Skeletal muscle tissue (tissue), 4 donors: ENCODE measurements around the gene ITPA. TPM values are rescaled to one million over a fixed set of nuclear protein-coding genes. Genes with fewer than 3 reads are reported as not detected.
A peak's percentile ranks its signal among the peaks of the same experiment; 100 is the strongest.

Experiments
- H3K27ac ChIP-seq: one replicate; pipeline ENCODE4 v1.7.0; 2013; ENCODE audit warnings: mild to moderate bottlenecking, low read depth, low read length, inconsistent platforms
- H3K27me3 ChIP-seq, 3 donors: one replicate each; pipeline ENCODE4 v1.7.0; 2013; ENCODE audit warnings: low read length in 3 of 3; ENCODE audit not compliant: control insufficient read depth in 3 of 3, insufficient read depth in 3 of 3
- H3K36me3 ChIP-seq, 3 donors: one replicate each; pipeline ENCODE4 v1.7.0; 2013; ENCODE audit warnings: low read length in 3 of 3; ENCODE audit not compliant: control insufficient read depth in 3 of 3, insufficient read depth in 3 of 3
- H3K4me1 ChIP-seq, 3 donors: one replicate each; pipeline ENCODE4 v1.7.0; 2013; ENCODE audit warnings: low read length in 3 of 3, mild to moderate bottlenecking in 3 of 3; ENCODE audit not compliant: control insufficient read depth in 3 of 3, insufficient read depth in 3 of 3
- H3K4me3 ChIP-seq, 3 donors: one replicate each; pipeline ENCODE4 v1.7.0; 2013; ENCODE audit warnings: low read length in 3 of 3
- H3K9ac ChIP-seq, 3 donors: one replicate each; pipeline ENCODE4 v1.7.0; 2013; ENCODE audit warnings: low read length in 3 of 3, mild to moderate bottlenecking in 3 of 3, moderate library complexity in 2 of 3, low read depth in 1 of 3
- H3K9me3 ChIP-seq, 3 donors: one replicate each; pipeline ENCODE4 v1.7.0; 2013; ENCODE audit warnings: low read length in 3 of 3; ENCODE audit not compliant: control insufficient read depth in 3 of 3
- total RNA-seq: library from RNA; depleted of rRNA; stranded (reverse); fragments of >200 nt; gene quantifications from one replicate; pipeline ENCODE4 v1.2.3, GENCODE V29; 2014
- donor health status: Osteomylitis.

Gene ITPA
- total RNA-seq, 1 donor from 2014 or later = 42.8 TPM

- Histone ChIP-seq H3K27ac (no peak overlapping the region), H3K9me3 (no peaks in the 10 kb centered on the region), H3K4me1 (peaks cover 4 to 19% (median 17%) of the 10 kb centered on the region in 3 donors), H3K36me3 (no peaks in the 10 kb centered on the region), H3K4me3 (no peak overlapping the region), H3K9ac (no peak overlapping the region), H3K27me3 (peaks cover 0 to 5% (median 0%) of the 10 kb centered on the region in 3 donors)
Measured at GRCh38 chr20:3166338-3166912, 42.9 kb upstream of the ITPA start.

GRCh38 chr20:3166913-3167342 is 42.4 kb upstream of the ITPA start:
- peaks cover 0 to 5% (median 0%) of the 10 kb centered on the region in 3 donors for H3K27me3 ChIP-seq
- H3K27ac ChIP-seq = no peak overlapping the region
- no peaks in the 10 kb centered on the region for H3K9me3 ChIP-seq
- peaks cover 4 to 17% (median 17%) of the 10 kb centered on the region in 3 donors for H3K4me1 ChIP-seq
- no peak overlapping the region for H3K9ac ChIP-seq
- H3K36me3 ChIP-seq = no peaks in the 10 kb centered on the region
- H3K4me3 ChIP-seq = no peak overlapping the region

GRCh38 chr20:3167738-3168078 is 41.6 kb upstream of the ITPA start:
- Histone ChIP-seq H3K27ac (no peak overlapping the region), H3K9ac (no peak overlapping the region), H3K27me3 (peaks cover 0 to 5% (median 0%) of the 10 kb centered on the region in 3 donors), H3K36me3 (no peaks in the 10 kb centered on the region), H3K9me3 (no peaks in the 10 kb centered on the region), H3K4me1 (peaks cover 7 to 23% (median 17%) of the 10 kb centered on the region in 3 donors), H3K4me3 (no peak overlapping the region)

- Histone ChIP-seq H3K27me3 (peaks cover 0 to 5% (median 0%) of the 10 kb centered on the region in 3 donors), H3K27ac (no peak overlapping the region), H3K36me3 (no peaks in the 10 kb centered on the region), H3K4me3 (no peak overlapping the region), H3K4me1 (peaks cover 8 to 24% (median 17%) of the 10 kb centered on the region in 3 donors), H3K9me3 (no peaks in the 10 kb centered on the region), H3K9ac (no peak overlapping the region)
Measured at GRCh38 chr20:3168079-3168828, 41.0 kb upstream of the ITPA start.

GRCh38 chr20:3168829-3169590 is 40.3 kb upstream of the ITPA start:
- H3K9me3 ChIP-seq = no peaks in the 10 kb centered on the region
- no peak overlapping the region for H3K9ac ChIP-seq
- H3K4me3 ChIP-seq = no peak overlapping the region

GRCh38 chr20:3171391-3172125 is 37.7 kb upstream of the ITPA start:
- Histone ChIP-seq H3K4me1 (peaks cover 10 to 15% (median 13%) of the 10 kb centered on the region in 3 donors), H3K4me3 (no peak overlapping the region), H3K9ac (peak overlapping the region in 1 of 3 donors; percentile 45), H3K27me3 (peaks cover 0 to 14% (median 0%) of the 10 kb centered on the region in 3 donors), H3K36me3 (no peaks in the 10 kb centered on the region), H3K27ac (no peak overlapping the region), H3K9me3 (no peaks in the 10 kb centered on the region)

More at GRCh38 chr20:3168829-3169590, 40.3 kb upstream of the ITPA start:
- no peak overlapping the region for H3K27ac ChIP-seq
- H3K27me3 ChIP-seq = peaks cover 0 to 10% (median 0%) of the 10 kb centered on the region in 3 donors
- peaks cover 6 to 16% (median 14%) of the 10 kb centered on the region in 3 donors for H3K4me1 ChIP-seq
- no peaks in the 10 kb centered on the region for H3K36me3 ChIP-seq

GRCh38 chr20:3172126-3172932 is 37.0 kb upstream of the ITPA start:
- H3K36me3 ChIP-seq = no peaks in the 10 kb centered on the region

GRCh38 chr20:3172933-3173609 is 36.2 kb upstream of the ITPA start, which contains the start of gene LZTS3:
TSS of gene LZTS3 (minus strand) at chr20:3173549. CDS start at chr20:3167163, 6,386 bp downstream.
- Histone ChIP-seq H3K9me3 (no peaks in the 10 kb centered on the region), H3K27me3 (peaks cover 0 to 14% (median 0%) of the 10 kb centered on the region in 3 donors), H3K27ac (peak within 1 kb of the TSS; percentile 69), H3K4me3 (peak within 1 kb of the TSS; percentile 82 to 94 (median 94)), H3K9ac (peak within 1 kb of the TSS; percentile 77 to 90 (median 81)), H3K36me3 (no peaks in the 10 kb centered on the region), H3K4me1 (peaks cover 10 to 15% (median 13%) of the 10 kb centered on the region in 3 donors)

More at GRCh38 chr20:3172126-3172932, 37.0 kb upstream of the ITPA start:
- peaks cover 0 to 14% (median 0%) of the 10 kb centered on the region in 3 donors for H3K27me3 ChIP-seq
- H3K9ac ChIP-seq = peak overlapping the region; percentile 43 to 90 (median 77)
- peaks cover 10 to 15% (median 13%) of the 10 kb centered on the region in 3 donors for H3K4me1 ChIP-seq
- H3K9me3 ChIP-seq = no peaks in the 10 kb centered on the region
- no peak overlapping the region for H3K27ac ChIP-seq
- H3K4me3 ChIP-seq = peak overlapping the region; percentile 72 to 94 (median 94)
